ENCODE measurements around the gene PAN3.

PAN3 gene

GRCh38 chr13:28327373-28328270 is 189.3 kb downstream of the PAN3 start:
- TF ChIP-seq CTCF (conservative IDR thresholded peaks at IDR 0.05): no peak
- no peak overlapping the region for H3K27ac ChIP-seq

DNA sequence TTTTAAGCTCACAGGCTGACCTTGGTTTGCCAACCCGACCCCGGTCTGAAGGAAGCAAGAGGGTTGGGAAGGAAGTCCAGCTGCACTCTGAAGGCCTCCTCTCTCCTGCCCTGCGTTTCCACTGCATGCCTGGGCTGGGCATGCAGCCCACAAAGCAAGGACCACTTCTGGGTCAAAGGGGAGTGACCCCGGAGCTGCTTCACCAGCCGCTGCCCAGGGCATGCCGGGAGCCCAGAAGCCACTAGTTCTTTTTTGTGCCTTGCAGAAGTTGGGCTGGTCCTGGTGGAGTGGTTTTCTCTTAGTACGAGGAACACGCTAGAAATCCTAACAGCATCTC is 189.9 kb downstream of the PAN3 start:
- no peak for TF ChIP-seq CTCF (conservative IDR thresholded peaks at IDR 0.05)
- no peak overlapping the region for H3K27ac ChIP-seq

GRCh38 chr13:28329395-28330158 is 191.2 kb downstream of the PAN3 start:
- no peak overlapping the region for H3K27ac ChIP-seq
- TF ChIP-seq CTCF (conservative IDR thresholded peaks at IDR 0.05): no peak

DNA sequence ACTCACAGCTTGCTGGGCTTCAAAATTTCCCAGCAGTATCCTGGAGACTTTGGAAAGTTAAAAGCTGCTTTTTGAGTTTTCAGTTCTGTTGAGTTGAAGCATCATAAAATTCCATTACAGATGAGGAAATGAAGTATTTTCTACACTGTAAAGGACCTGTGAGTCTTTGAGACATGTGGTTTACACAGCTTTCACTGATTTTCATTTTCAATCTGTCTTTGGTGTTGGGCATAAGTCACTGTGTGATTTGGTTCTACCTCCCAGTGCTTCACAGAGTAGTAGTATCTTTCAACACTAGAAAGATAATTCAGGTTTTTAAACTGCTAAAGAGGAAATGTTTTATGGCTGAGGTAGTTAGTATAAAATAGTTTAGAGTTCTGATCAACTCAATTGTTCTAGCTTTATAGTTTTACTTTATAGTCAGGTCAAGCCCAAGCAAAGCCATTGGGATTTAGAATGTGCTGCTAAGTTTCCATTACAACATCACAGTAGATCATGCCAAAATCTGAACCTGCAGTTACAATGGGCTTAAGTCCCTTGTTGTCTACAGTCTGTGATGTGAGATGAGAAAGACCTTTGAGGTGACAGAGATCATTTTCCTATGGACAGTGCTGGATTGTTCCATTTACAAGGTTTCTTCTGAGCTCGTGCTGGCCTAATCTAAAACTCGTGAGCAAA is 195.0 kb downstream of the PAN3 start:
- TF ChIP-seq CTCF (conservative IDR thresholded peaks at IDR 0.05): no peak
- no peak overlapping the region for H3K27ac ChIP-seq

DNA sequence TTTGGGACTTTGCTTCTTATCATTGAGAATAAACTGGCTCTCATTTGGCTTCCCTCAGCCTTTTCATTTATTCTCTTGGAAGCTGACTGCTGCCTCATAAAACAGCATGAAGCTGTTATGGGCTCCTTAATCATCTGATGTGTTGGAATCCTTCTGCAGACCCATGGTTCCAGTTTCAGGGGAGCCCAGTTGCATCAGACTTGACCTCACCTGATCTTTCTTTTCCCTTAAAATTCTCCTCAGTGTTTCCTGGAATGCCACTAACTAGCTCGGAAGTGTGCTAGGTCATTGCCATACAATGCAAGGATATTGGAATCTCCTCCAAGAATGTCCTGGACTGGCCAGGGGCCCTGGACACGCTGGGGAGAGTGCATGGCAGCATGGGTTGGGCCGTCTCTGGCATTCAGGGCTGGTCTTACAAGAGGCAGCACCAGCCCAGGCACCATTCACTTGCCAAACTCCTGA is 197.9 kb downstream of the PAN3 start:
- no peak for TF ChIP-seq CTCF (conservative IDR thresholded peaks at IDR 0.05)
- no peak overlapping the region for H3K27ac ChIP-seq

DNA sequence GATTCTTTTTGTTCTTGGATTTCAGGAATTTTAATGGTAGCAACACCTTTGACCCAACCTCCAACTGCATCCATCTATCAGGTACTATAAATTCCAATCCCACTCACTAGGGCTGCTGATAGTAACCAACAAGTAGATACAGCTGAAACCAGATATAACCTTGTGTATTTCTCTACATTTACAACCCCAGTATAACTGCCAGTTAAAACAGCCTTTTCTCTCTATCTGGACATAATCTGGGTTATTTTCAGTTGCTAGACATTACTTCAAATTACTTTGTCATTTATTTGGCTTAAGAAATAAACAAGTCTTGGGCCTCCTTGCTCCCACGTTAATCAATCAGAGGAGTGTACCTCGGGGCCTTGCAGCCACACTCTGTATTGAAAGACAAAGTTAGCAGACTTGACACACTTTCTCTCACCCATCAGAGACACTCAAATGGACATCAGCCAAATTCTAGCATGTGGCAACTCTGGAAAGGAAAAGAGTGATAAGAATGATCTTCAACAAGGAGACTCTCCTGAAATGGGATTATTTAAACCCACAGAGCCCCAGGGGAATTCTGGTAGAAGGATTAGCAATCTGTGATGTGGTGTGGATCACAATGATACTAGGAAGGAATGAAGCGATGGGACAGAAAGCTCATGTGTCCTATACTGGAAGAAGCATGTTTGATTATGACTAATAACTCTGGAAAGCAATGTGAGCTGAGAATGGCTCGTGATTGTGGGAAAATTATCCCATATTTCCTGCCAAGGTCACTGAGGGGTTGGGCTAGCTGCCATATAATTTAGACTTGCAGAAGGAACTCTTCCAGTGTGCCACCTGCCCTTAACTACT is 199.0 kb downstream of the PAN3 start:
- no peak overlapping the region for H3K27ac ChIP-seq
- TF ChIP-seq CTCF (conservative IDR thresholded peaks at IDR 0.05): no peak

Data from VCaP (cell line).